Suprapubic skin (tissue), 4 donors: ENCODE results near the gene LHPP.

Experiments
- EP300 ChIP-seq: sonication (generic); formaldehyde crosslinking; IDR thresholded peaks from one replicate; pipeline ENCODE4 v1.6.1; 2017; ENCODE audit warnings: antibody characterized with exemption
- POLR2A ChIP-seq, 2 donors: fragments of 450-650 bp; IDR thresholded peaks; one replicate each; pipeline ENCODE4 v1.6.1; 2017; ENCODE audit warnings: antibody characterized with exemption in 2 of 2, mild to moderate bottlenecking in 2 of 2, moderate library complexity in 2 of 2
- POLR2AphosphoS5 ChIP-seq, 3 donors: sonication (generic); formaldehyde crosslinking; IDR thresholded peaks; one replicate each; pipeline ENCODE4 v1.6.1; 2017; ENCODE audit warnings: antibody characterized with exemption in 3 of 3
- TF ChIP-seq, protein P1 (sequence below), 2 donors: fragments of 200-600 bp in 1 of 2; fragments of 450-650 bp in 1 of 2; sonication (generic) in 1 of 2; IDR thresholded peaks; one replicate each; pipeline ENCODE4 v1.5.1; 2016 to 2019; ENCODE audit warnings: antibody characterized with exemption in 2 of 2, mild to moderate bottlenecking in 1 of 2, moderate library complexity in 1 of 2

DNA sequence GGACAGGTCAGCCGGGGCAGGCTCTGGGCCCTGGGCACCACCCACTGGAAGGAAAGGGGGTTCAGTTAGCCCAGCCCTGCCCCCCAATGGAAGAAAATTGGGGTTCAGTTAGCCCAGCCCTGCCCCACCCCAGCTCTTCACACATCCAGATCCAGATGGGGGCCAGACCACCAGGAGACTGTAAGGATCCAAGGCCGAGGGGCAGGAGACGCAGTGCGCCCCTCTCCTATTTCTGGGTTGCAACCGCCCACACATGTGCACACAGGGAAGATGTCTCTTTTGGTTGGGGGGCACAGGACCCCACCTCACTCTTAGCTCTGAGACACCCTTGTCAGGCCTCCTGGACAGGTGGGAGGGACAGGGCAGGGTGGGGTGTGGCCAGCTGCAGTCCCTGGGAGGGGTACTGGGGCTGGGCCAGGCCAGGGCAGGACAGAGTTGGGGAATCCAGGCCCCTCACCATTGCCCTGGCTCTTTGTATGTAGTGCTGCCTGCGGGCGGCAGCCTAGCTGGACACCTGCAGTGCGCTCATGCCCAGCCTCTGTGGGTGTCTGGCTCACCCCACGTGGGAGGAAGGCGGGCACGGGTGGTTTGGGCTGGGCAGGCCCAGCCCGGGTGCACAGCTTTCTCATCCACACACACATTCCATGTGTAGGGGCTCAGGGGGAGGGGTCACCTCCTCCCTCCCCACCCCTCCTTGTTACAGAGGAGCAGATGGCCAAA lies 141.2 kb downstream of the LHPP start:
- TF ChIP-seq POLR2A (IDR thresholded peaks at IDR 0.05) (no peak), POLR2AphosphoS5 (IDR thresholded peaks at IDR 0.05) (no peak), EP300 (no peak)
- TF ChIP-seq, protein P1, sequence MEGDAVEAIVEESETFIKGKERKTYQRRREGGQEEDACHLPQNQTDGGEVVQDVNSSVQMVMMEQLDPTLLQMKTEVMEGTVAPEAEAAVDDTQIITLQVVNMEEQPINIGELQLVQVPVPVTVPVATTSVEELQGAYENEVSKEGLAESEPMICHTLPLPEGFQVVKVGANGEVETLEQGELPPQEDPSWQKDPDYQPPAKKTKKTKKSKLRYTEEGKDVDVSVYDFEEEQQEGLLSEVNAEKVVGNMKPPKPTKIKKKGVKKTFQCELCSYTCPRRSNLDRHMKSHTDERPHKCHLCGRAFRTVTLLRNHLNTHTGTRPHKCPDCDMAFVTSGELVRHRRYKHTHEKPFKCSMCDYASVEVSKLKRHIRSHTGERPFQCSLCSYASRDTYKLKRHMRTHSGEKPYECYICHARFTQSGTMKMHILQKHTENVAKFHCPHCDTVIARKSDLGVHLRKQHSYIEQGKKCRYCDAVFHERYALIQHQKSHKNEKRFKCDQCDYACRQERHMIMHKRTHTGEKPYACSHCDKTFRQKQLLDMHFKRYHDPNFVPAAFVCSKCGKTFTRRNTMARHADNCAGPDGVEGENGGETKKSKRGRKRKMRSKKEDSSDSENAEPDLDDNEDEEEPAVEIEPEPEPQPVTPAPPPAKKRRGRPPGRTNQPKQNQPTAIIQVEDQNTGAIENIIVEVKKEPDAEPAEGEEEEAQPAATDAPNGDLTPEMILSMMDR (IDR thresholded peaks at IDR 0.05) = no peak
